WERI-Rb-1 (cell line): Measurements from ENCODE around the gene CEND1.

Experiments
- DNase-seq: peaks from one replicate; pipeline ENCODE4 v3.0.0-alpha.2; 2020
- H3K27ac ChIP-seq: fragments of 250-450 bp; sonication (Bioruptor Pico); 2 replicates; pipeline ENCODE4 v1.5.1; 2020; ENCODE audit warnings: mild to moderate bottlenecking, moderate library complexity
- H3K27me3 ChIP-seq: fragments of 250-450 bp; sonication (Bioruptor Pico); 2 replicates; pipeline ENCODE4 v1.5.1; 2021; ENCODE audit warnings: mild to moderate bottlenecking, low read depth, moderate library complexity; ENCODE audit not compliant: insufficient read depth, severe bottlenecking
- H3K36me3 ChIP-seq: fragments of 250-450 bp; sonication (Bioruptor Pico); 2 replicates; pipeline ENCODE4 v1.5.1; 2020; ENCODE audit warnings: mild to moderate bottlenecking, moderate library complexity
- H3K4me3 ChIP-seq: 2 replicates; pipeline ENCODE4 v1.5.1; 2011; ENCODE audit warnings: low read depth, mild to moderate bottlenecking, control low read depth, low read length
- H3K9me3 ChIP-seq: fragments of 250-450 bp; sonication (Bioruptor Pico); 2 replicates; pipeline ENCODE4 v1.5.1; 2021; ENCODE audit warnings: mild to moderate bottlenecking, moderate library complexity; ENCODE audit not compliant: severe bottlenecking
- CTCF ChIP-seq: IDR thresholded peaks from 2 replicates; pipeline ENCODE4 v1.5.1; 2011; ENCODE audit warnings: low read depth, mild to moderate bottlenecking, control low read depth, inconsistent platforms, low read length

CEND1 gene

GRCh38 chr11:762421-763072 lies 27.3 kb downstream of the CEND1 start:
- TF ChIP-seq CTCF = peak; percentile 67
- Histone ChIP-seq H3K4me3 (no peak overlapping the region), H3K27me3 (no peaks in the 10 kb centered on the region), H3K9me3 (no peaks in the 10 kb centered on the region), H3K36me3 (peaks cover 89% of the 10 kb centered on the region), H3K27ac (peak overlapping the region; percentile 48)
- DNase-seq = peak; percentile 84

GRCh38 chr11:761526-762108 lies 28.3 kb downstream of the CEND1 start:
- DNase-seq = no peak
- no peak overlapping the region for H3K4me3 ChIP-seq
- H3K27ac ChIP-seq = peak overlapping the region; percentile 48
- no peak for TF ChIP-seq CTCF
- no peaks in the 10 kb centered on the region for H3K27me3 ChIP-seq
- no peaks in the 10 kb centered on the region for H3K9me3 ChIP-seq
- H3K36me3 ChIP-seq = peaks cover 88% of the 10 kb centered on the region

- TF ChIP-seq CTCF = no peak
- Histone ChIP-seq H3K27me3 (no peaks in the 10 kb centered on the region), H3K36me3 (peaks cover 83% of the 10 kb centered on the region), H3K9me3 (no peaks in the 10 kb centered on the region), H3K27ac (no peak overlapping the region), H3K4me3 (no peak overlapping the region)
- DNase-seq = no peak
Observed at GRCh38 chr11:760236-760635, 29.7 kb downstream of the CEND1 start.

GRCh38 chr11:749731-750130 lies 40.2 kb downstream of the CEND1 start:
- TF ChIP-seq CTCF = no peak
- no peaks in the 10 kb centered on the region for H3K9me3 ChIP-seq
- no peak for DNase-seq
- peaks cover 7% of the 10 kb centered on the region for H3K36me3 ChIP-seq
- no peak overlapping the region for H3K27ac ChIP-seq
- no peak overlapping the region for H3K4me3 ChIP-seq
- no peaks in the 10 kb centered on the region for H3K27me3 ChIP-seq

- DNase-seq = no peak
- no peak for TF ChIP-seq CTCF
- Histone ChIP-seq H3K4me3 (peak overlapping the region; percentile 82), H3K27me3 (no peaks in the 10 kb centered on the region), H3K9me3 (no peaks in the 10 kb centered on the region), H3K36me3 (peaks cover 7% of the 10 kb centered on the region), H3K27ac (peak overlapping the region; percentile 77)
Observed at GRCh38 chr11:748007-748359, 41.9 kb downstream of the CEND1 start.
